Gastrocnemius medialis (tissue), 4 donors: ENCODE measurements around the gene FAM237A.

ENCODE experiments used
- POLR2A ChIP-seq, 2 donors: fragments of 450-650 bp; IDR thresholded peaks; one replicate each; pipeline ENCODE4 v1.6.1; 2017; ENCODE audit warnings: antibody characterized with exemption in 2 of 2, mild to moderate bottlenecking in 2 of 2, moderate library complexity in 2 of 2
- TF ChIP-seq, protein P1 (sequence below), 5 experiments: fragments of 450-650 bp in 3 of 5; fragments of 200-600 bp in 2 of 5; sonication (generic) in 2 of 5; IDR thresholded peaks in 4 of 5; conservative IDR thresholded peaks in 1 of 5; 1 replicate in 4 of 5; 2 replicates in 1 of 5; pipeline ENCODE4 v1.5.1; 2016 to 2019; ENCODE audit warnings: antibody characterized with exemption in 5 of 5, mild to moderate bottlenecking in 3 of 5, moderate library complexity in 3 of 5

DNA sequence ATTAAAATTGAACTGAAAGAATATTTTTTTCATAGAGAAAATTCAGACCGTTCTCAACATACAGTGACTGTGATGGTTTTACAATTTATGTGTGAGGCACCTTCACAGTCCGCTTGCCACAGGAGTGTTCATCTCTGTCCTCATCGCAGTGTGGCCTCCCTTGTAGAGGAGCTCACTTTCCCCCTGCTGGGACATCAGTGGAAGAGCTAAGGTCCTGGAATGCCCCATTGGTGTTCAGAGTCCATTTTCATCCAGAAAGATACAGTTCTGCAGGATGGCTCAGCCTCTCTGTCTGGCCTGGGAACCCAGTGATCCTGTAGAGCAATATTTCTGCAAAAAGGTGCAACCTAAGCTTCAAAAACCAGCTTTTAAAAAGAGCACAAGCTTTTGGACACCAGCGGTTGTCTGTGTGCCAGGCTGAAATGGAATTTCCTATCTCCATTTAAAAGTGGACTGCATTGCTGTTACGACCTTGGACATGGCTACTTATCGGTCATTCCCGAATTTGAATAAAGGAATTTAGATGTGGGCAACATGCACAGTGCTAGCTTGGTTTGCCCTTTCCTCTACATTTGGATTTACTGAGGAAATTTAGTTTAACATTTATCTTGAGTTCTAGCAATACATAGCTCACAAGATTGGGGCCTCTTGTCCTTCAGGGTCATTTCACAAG is 26.7 kb upstream of the FAM237A start:
- TF ChIP-seq, protein P1, sequence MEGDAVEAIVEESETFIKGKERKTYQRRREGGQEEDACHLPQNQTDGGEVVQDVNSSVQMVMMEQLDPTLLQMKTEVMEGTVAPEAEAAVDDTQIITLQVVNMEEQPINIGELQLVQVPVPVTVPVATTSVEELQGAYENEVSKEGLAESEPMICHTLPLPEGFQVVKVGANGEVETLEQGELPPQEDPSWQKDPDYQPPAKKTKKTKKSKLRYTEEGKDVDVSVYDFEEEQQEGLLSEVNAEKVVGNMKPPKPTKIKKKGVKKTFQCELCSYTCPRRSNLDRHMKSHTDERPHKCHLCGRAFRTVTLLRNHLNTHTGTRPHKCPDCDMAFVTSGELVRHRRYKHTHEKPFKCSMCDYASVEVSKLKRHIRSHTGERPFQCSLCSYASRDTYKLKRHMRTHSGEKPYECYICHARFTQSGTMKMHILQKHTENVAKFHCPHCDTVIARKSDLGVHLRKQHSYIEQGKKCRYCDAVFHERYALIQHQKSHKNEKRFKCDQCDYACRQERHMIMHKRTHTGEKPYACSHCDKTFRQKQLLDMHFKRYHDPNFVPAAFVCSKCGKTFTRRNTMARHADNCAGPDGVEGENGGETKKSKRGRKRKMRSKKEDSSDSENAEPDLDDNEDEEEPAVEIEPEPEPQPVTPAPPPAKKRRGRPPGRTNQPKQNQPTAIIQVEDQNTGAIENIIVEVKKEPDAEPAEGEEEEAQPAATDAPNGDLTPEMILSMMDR (IDR thresholded peaks at IDR 0.05 in 4 of 5, conservative IDR thresholded peaks at IDR 0.05 in 1 of 5): no peak
- TF ChIP-seq POLR2A (IDR thresholded peaks at IDR 0.05): no peak
